ENCODE results near the gene AAGAB. TPM values are rescaled to one million over a fixed set of nuclear protein-coding genes. Genes with fewer than 3 reads are reported as not detected.
A peak's percentile ranks its signal among the peaks of the same experiment; 100 is the strongest.
"Not testable (repeated sequence)": the region's sequence is repeated elsewhere in the genome, so short reads cannot be mapped to it uniquely, and the experiment has no call there.

AAGAB gene
- total RNA-seq, 4 donors from 2014 or later: 39.7 to 343 (median 54.1) TPM

DNA sequence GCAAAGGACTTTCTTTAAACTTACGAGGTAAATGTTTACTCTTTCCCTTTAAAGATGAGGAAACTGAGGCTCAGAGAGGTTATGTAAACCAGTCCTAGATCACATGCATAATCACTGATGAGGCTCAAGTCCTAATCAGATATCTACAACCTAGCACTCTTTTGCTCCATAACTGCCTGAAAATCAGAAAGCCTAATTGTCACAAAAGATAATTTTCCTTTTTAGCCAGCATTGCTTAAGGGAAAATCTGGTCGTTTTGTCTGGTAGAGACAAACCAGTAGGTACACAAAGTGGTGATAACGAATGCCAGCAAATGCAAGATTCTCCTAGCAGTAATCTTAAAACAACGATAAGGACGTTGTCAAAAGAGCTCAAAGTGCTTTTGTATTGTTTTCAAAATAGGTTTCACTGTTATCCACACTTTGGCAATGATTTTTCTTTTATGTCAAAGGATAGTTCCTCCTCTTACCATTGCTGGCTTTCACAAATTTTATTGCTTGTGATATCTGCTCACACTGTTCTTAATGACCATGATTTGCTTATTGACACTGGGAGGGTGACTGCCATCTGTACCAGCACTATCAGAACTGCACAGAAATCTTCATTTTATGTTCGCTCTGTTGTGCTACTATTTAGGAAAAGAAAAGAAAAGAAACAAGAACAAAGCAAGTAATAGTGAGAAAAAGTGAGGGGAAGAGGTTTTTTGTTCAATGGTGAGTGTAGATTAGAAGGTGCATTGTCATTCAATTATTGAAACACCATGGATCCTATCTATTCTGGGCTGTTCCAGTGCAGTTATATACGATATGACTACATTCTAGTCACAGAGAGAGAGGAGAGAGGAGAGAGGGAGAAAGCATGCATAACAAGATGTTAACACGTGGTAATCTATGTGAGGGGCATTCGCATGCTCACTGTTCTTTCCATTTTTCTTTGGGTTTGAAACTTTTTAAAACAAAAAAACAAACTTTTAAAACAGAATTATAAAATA, 13.8 kb upstream of the AAGAB start:
- Histone ChIP-seq H3K36me3 (no peaks in the 10 kb centered on the region), H3K9me3 (peaks cover 0 to 6% of the 10 kb centered on the region in 2 donors), H3K4me3 (no peak overlapping the region), H3K27me3 (no peaks in the 10 kb centered on the region), H3K27ac (peak overlapping the region; percentile 18 to 67 (median 46)), H3K4me1 (peaks cover 0 to 21% (median 7%) of the 10 kb centered on the region in 4 donors)
- intact Hi-C loops (cut with DNase I; ENCODE audit: low total_unique reads): no loop called here
- 49 to 51% methylated on average over 9 of the region's 9 CpGs for WGBS, 2 donors (ENCODE audit: low coverage in 1 of 2)
- in situ Hi-C loops (cut with MboI; ENCODE audit: low pct_ligation_motif_present in 1 of 4, low pct_unique_long_range_greater_than_20kb in 1 of 4, low sequenced_read_pairs in 3 of 4): no loop called here
- no peak for DNase-seq
- TF ChIP-seq POLR2A (IDR thresholded peaks at IDR 0.05): no peak

DNA sequence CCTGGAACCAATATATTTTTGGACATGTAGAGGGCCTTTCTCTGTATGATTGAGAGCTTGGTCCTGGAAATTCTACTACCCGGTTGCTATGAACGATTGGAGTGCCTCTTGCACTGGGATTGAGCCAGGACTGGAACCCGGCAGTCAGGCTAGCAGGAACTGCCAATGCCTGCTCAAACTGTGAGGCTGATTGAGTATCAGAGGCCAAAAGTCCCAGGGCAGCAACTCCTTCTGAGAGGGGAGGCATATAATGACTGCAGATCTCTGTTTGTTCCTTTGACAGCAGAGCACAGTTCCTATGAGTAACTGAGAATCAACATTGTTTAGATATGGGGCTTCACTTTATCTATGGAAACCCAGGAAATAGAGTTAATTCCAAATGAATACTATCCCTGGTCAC, 13.0 kb upstream of the AAGAB start:
- Histone ChIP-seq H3K27ac (peak overlapping the region in 2 of 4 donors; percentile 57 to 67), H3K36me3 (no peaks in the 10 kb centered on the region), H3K27me3 (no peaks in the 10 kb centered on the region), H3K9me3 (no peaks in the 10 kb centered on the region), H3K4me3 (no peak overlapping the region), H3K4me1 (peaks cover 0 to 21% (median 7%) of the 10 kb centered on the region in 4 donors)
- TF ChIP-seq POLR2AphosphoS5 (IDR thresholded peaks at IDR 0.05): no peak
- no peak for TF ChIP-seq CTCF (IDR thresholded peaks at IDR 0.05)
- TF ChIP-seq EP300 (IDR thresholded peaks at IDR 0.05; ENCODE audit: low read depth): no peak
- TF ChIP-seq POLR2A (IDR thresholded peaks at IDR 0.05): no peak
- in situ Hi-C loops (cut with MboI; ENCODE audit: low pct_ligation_motif_present in 1 of 4, low pct_unique_long_range_greater_than_20kb in 1 of 4, low sequenced_read_pairs in 3 of 4): no loop called here
- 44% methylated on average over 3 of the region's 3 CpGs; no CpG with 5 or more reads in 1 of the 2 donors for WGBS, 2 donors (ENCODE audit: low coverage in 1 of 2)
- intact Hi-C loops (cut with DNase I; ENCODE audit: low total_unique reads): no loop called here
- DNase-seq: no peak

- H3K4me1 ChIP-seq: peaks cover 0 to 21% (median 7%) of the 10 kb centered on the region in 4 donors
These were observed 12.4 kb upstream of the AAGAB start for GRCh38 chr15:67266870-67267269.

GRCh38 chr15:67259806-67260205, 5.3 kb upstream of the AAGAB start:
- TF ChIP-seq EP300 (IDR thresholded peaks at IDR 0.05; ENCODE audit: low read depth): no peak
- TF ChIP-seq POLR2A (IDR thresholded peaks at IDR 0.05): no peak
- no peak for TF ChIP-seq CTCF (IDR thresholded peaks at IDR 0.05)
- TF ChIP-seq POLR2AphosphoS5 (IDR thresholded peaks at IDR 0.05): no peak
- peaks cover 0 to 12% (median 0%) of the 10 kb centered on the region in 4 donors for H3K4me1 ChIP-seq
- intact Hi-C loops (cut with DNase I; ENCODE audit: low total_unique reads) (no loop called here), in situ Hi-C loops (cut with MboI; ENCODE audit: low pct_ligation_motif_present in 1 of 4, low pct_unique_long_range_greater_than_20kb in 1 of 4, low sequenced_read_pairs in 3 of 4) (loop anchor here in 1 of 4 donors (10.0 kb wide), 1 partner anchor 195 kb away; the partner anchor contains the start of gene SMAD3)
- DNase-seq: no peak
- H3K27ac ChIP-seq: no peak overlapping the region
- no peaks in the 10 kb centered on the region for H3K36me3 ChIP-seq
- H3K9me3 ChIP-seq: no peaks in the 10 kb centered on the region
- no peaks in the 10 kb centered on the region for H3K27me3 ChIP-seq
- no peak overlapping the region for H3K4me3 ChIP-seq

More at GRCh38 chr15:67266870-67267269, 12.4 kb upstream of the AAGAB start:
- TF ChIP-seq POLR2AphosphoS5 (IDR thresholded peaks at IDR 0.05): no peak
- TF ChIP-seq POLR2A (IDR thresholded peaks at IDR 0.05): no peak
- no peak overlapping the region for H3K4me3 ChIP-seq
- no peaks in the 10 kb centered on the region for H3K27me3 ChIP-seq
- intact Hi-C loops (cut with DNase I; ENCODE audit: low total_unique reads): no loop called here
- in situ Hi-C loops (cut with MboI; ENCODE audit: low pct_ligation_motif_present in 1 of 4, low pct_unique_long_range_greater_than_20kb in 1 of 4, low sequenced_read_pairs in 3 of 4): no loop called here
- H3K9me3 ChIP-seq: no peaks in the 10 kb centered on the region
- no peaks in the 10 kb centered on the region for H3K36me3 ChIP-seq
- 85 to 91% methylated on average over 6 of the region's 6 CpGs for WGBS, 2 donors (ENCODE audit: low coverage in 1 of 2)
- no peak for DNase-seq
- no peak overlapping the region for H3K27ac ChIP-seq

GRCh38 chr15:67259379-67259778, 4.9 kb upstream of the AAGAB start:
- H3K4me3 ChIP-seq: no peak overlapping the region
- in situ Hi-C loops (cut with MboI; ENCODE audit: low pct_ligation_motif_present in 1 of 4, low pct_unique_long_range_greater_than_20kb in 1 of 4, low sequenced_read_pairs in 3 of 4) (loop anchor here in 1 of 4 donors (10.0 kb wide), 1 partner anchor 195 kb away; the partner anchor contains the start of gene SMAD3), intact Hi-C loops (cut with DNase I; ENCODE audit: low total_unique reads) (no loop called here)
- DNase-seq: no peak
- no peaks in the 10 kb centered on the region for H3K36me3 ChIP-seq
- peaks cover 0 to 11% (median 0%) of the 10 kb centered on the region in 4 donors for H3K4me1 ChIP-seq
- H3K27me3 ChIP-seq: no peaks in the 10 kb centered on the region
- H3K9me3 ChIP-seq: no peaks in the 10 kb centered on the region
- no peak for TF ChIP-seq POLR2AphosphoS5 (IDR thresholded peaks at IDR 0.05)
- no peak for TF ChIP-seq EP300 (IDR thresholded peaks at IDR 0.05; ENCODE audit: low read depth)
- TF ChIP-seq POLR2A (IDR thresholded peaks at IDR 0.05): no peak
- TF ChIP-seq CTCF (IDR thresholded peaks at IDR 0.05): no peak
- H3K27ac ChIP-seq: no peak overlapping the region

DNA sequence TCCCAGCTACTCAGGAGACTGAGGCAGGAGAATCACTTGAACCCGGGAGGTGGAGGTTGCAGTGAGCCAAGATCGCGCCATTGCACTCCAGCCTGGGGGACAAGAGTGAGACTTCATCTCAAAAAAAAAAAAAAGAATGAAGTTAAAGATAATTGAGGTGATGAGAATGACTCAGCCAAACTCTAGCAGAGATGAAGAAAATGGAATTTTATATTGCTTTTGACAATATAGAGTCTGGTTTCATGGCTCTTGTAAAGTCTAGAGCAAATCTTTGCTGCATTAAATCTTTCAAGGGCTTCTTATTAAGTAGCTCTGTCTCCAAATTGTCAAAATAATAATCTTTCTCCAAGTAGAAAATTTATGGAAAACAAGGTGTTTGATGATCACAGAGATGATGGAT, 4.0 kb upstream of the AAGAB start:
- in situ Hi-C loops (cut with MboI; ENCODE audit: low pct_ligation_motif_present in 1 of 4, low pct_unique_long_range_greater_than_20kb in 1 of 4, low sequenced_read_pairs in 3 of 4): loop anchor here in 1 of 4 donors (10.0 kb wide), 1 partner anchor 194 kb away; the partner anchor contains the start of gene SMAD3

More for the DNA sequence above, 4.0 kb upstream of the AAGAB start:
- intact Hi-C loops (cut with DNase I; ENCODE audit: low total_unique reads); H3K27me3 ChIP-seq; DNase-seq; H3K4me3 ChIP-seq; H3K27ac ChIP-seq; H3K36me3 ChIP-seq; H3K9me3 ChIP-seq: not testable (repeated sequence)
- 95 to 100% methylated on average over 3 of the region's 3 CpGs for WGBS, 2 donors (ENCODE audit: low coverage in 1 of 2)
- H3K4me1 ChIP-seq: peaks cover 2 to 12% (median 4%) of the 10 kb centered on the region in 4 donors
